Memory B cell (primary cell): ENCODE data around the gene SH3TC1.

Experiments
- ATAC-seq: fragments of 150-1000 bp; cut with Tn5 transposase; 2 replicates; pipeline ENCODE4 v1.10.0; 2021; ENCODE audit warnings: low read depth, mild to moderate bottlenecking, moderate library complexity
- DNase-seq, 2 donors: peaks; one replicate each; pipeline ENCODE4 v3.0.0; 2022; ENCODE audit warnings: low spot score in 2 of 2
- H3K27ac Mint-ChIP-seq: one replicate; pipeline ENCODE4 v1.8.0; 2022; ENCODE audit warnings: mild to moderate bottlenecking, moderate library complexity, mixed read lengths
- H3K27me3 Mint-ChIP-seq: one replicate; pipeline ENCODE4 v1.8.0; 2022; ENCODE audit warnings: mixed read lengths
- H3K36me3 Mint-ChIP-seq: one replicate; pipeline ENCODE4 v1.8.0; 2022; ENCODE audit warnings: mild to moderate bottlenecking, mixed read lengths
- H3K4me1 Mint-ChIP-seq: one replicate; pipeline ENCODE4 v1.8.0; 2022; ENCODE audit warnings: mixed read lengths
- H3K4me3 Mint-ChIP-seq: one replicate; pipeline ENCODE4 v1.8.0; 2022; ENCODE audit warnings: mild to moderate bottlenecking, moderate library complexity, mixed read lengths
- H3K9me3 Mint-ChIP-seq: one replicate; pipeline ENCODE4 v1.8.0; 2022; ENCODE audit warnings: mixed read lengths

SH3TC1 gene

DNA sequence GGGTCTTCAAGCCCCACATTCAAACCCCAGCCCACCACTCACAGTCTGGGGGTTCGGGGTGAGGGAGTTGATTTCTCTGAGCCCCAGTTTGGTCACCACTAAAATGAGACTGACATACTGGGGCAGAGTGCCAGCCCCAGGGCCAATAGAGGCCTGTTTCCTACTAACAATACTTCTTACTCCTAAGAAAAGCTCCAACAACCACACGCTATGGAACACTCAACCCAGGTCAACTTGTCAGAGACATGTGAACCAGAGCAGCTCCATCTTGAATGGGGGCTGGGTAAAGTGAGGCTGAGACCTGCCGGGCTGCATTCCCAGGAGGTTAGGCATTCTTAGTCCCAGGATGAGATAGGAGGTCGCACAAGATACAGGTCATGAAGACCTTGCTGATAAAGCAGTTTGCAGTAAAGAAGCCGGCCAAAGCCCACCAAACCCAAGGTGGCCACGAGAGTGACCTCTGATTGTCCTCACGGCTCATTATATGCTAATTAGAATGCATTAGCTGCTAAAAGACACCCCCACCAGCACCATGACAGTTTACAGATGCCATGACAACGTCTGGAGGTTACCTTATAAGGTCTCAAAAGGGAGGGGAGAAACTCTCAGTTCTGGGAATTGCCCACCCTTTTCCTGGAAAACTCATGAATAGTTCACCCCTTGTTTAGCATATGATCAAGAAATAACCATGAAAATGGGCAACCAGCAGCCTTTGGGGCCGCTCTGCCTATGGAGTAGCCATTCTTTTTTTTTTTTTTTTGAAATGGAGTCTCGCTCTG is 43.9 kb downstream of the SH3TC1 start:
- H3K4me3 Mint-ChIP-seq: no peak overlapping the region
- peaks cover 5% of the 10 kb centered on the region for H3K36me3 Mint-ChIP-seq
- ATAC-seq: no peak
- no peak for DNase-seq
- no peaks in the 10 kb centered on the region for H3K9me3 Mint-ChIP-seq
- H3K27me3 Mint-ChIP-seq: peaks cover 2% of the 10 kb centered on the region
- no peak overlapping the region for H3K27ac Mint-ChIP-seq
- H3K4me1 Mint-ChIP-seq: peaks cover 8% of the 10 kb centered on the region

GRCh38 chr4:8244001-8244757 is 45.1 kb downstream of the SH3TC1 start:
- H3K36me3 Mint-ChIP-seq: peaks cover 2% of the 10 kb centered on the region
- H3K27me3 Mint-ChIP-seq: peaks cover 3% of the 10 kb centered on the region
- no peak overlapping the region for H3K27ac Mint-ChIP-seq
- peaks cover 2% of the 10 kb centered on the region for H3K4me1 Mint-ChIP-seq
- no peaks in the 10 kb centered on the region for H3K9me3 Mint-ChIP-seq
- no peak for DNase-seq
- ATAC-seq: no peak
- H3K4me3 Mint-ChIP-seq: no peak overlapping the region

DNA sequence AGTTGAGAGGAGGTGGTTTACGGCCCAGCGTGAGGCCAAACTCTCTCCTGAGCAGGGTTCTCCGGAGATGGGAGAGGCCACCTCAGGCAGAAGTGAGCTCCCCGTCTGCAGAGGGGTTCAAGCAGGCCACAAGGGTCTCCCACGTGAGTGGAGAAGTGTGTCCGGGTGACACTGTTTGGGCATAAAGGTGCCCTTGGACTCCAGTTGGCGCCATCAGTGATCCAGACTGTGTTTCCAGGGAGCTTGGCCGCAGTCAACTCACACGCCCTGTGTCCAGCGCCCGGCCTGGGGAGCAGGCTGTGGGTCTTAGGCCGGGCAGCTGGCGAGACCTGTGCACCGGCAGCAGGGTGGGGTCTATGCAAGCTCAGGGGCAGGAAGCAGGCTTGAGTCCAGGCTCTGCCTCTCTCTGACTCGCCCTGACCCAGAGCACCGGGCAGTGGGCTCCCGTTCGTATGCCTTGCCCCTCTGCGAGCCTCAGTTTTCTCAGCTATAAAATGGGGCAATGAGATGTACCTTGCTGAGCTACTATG is 45.9 kb downstream of the SH3TC1 start:
- Mint-ChIP-seq H3K27me3 (peaks cover 4% of the 10 kb centered on the region), H3K4me3 (no peak overlapping the region), H3K4me1 (no peaks in the 10 kb centered on the region), H3K36me3 (no peaks in the 10 kb centered on the region), H3K27ac (no peak overlapping the region), H3K9me3 (no peaks in the 10 kb centered on the region)
- ATAC-seq: no peak
- DNase-seq: no peak

DNA sequence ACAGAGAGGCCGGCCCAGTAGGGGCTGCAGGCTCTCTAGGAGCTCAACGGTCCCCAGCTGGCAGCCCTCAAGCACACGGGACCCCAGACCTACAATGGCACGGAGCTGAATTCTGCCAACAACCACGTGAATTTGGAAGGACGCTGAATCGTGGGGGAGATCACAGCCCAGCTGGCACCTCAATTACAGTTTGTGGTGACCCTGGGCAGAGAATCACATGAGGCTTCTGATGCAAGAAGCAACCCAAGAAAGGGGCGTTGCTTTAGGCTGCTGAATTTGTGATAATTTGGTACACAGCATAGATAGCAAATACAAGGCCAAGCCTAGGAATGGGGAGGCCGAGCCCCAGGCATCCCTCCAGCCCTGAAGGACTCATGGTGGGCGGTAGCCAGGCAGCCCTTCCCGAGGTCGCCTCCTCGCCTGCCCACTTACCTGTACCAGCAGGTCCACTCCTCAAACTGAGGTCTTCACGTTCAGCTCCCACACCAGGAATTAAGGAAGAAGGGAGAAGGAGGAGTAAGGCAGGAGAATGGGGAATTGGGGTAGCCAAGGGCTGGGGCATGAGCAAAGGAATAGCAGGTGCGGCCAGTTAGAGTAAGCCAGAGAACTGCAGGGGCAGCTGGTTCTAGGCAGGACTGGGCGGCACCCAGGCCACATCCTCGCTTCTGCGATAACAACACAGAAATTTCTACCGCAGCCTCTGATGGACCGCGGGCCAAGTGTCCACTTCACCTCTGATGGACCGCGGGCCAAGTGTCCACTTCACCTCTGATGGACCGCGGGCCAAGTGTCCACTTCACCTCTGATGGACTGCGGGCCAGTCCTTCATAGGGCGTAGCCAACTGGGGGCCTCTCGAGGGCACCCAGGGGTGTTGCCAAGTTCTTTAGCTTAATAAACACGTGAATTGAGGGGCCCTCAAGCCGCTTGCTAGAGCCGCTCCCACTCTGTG is 47.1 kb downstream of the SH3TC1 start:
- no peak for DNase-seq
- Mint-ChIP-seq H3K27ac (no peak overlapping the region), H3K4me1 (no peaks in the 10 kb centered on the region), H3K36me3 (no peaks in the 10 kb centered on the region), H3K4me3 (no peak overlapping the region), H3K27me3 (peaks cover 4% of the 10 kb centered on the region), H3K9me3 (no peaks in the 10 kb centered on the region)
- no peak for ATAC-seq

DNA sequence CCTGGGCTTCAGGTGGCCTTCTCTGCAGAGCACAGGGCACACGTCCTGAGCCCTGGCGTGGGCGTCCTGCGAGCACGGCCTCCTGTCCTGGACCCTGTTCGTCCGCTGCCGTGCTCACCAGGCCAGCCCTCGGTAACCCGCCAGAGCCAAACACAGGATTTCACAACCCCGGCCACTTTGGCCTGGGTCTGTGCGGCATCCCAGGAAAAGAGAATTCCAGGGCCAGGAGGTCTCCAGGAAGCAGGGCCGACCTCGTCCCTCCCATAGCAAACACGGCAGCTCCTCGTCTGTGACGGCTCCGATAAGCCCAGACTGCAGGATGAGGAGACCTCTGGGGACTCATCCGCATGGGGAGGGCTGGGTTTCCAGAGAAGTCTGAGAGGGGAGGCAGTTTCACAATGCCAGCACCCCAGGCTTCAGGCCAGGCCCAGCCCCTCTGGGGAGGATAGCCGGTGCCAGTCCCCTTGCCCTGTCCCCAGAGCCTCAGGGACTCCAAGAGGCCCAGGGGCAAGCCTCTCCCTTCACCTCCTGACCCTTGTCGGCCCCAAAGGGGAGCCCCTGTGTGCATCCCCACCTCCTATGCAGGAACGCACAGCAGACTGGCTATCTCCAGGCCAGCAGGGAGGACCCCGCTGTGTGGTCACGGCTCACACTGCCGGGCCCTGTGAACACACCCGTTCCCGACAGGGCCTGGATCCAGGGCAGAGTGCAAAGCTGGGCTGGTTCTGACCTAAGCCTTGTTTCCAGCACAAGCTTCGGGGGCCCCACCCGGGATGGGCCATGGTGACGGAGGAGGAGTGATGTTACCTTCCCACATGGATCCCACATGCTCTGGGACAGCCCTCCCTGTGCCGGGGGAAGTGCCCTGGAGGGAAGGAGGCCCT is 48.2 kb downstream of the SH3TC1 start:
- Mint-ChIP-seq H3K36me3 (no peaks in the 10 kb centered on the region), H3K4me3 (no peak overlapping the region), H3K27ac (no peak overlapping the region), H3K9me3 (no peaks in the 10 kb centered on the region), H3K27me3 (peaks cover 7% of the 10 kb centered on the region), H3K4me1 (no peaks in the 10 kb centered on the region)
- ATAC-seq (no peak), DNase-seq (no peak)

DNA sequence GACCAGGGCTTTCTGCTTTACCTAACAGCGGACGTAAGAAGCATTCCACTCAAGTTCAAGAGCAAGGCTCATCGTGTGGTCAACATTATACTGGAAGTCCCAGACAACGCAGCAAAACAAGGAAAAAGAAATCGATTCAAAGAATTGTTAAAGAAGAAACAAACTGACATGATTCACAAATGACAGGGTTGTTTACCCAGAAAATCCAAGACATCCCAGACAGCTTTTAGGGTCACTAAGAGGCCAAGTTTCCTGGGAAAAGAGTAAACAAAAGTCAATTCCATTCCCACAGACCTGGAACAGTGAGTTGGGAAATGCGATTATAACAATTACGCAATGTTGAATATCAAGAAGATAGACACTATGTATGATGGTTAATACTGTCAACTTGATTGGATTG is 49.0 kb downstream of the SH3TC1 start:
- H3K4me1 Mint-ChIP-seq: no peaks in the 10 kb centered on the region
- H3K36me3 Mint-ChIP-seq: no peaks in the 10 kb centered on the region
- no peak overlapping the region for H3K27ac Mint-ChIP-seq
- H3K4me3 Mint-ChIP-seq: no peak overlapping the region
- ATAC-seq (no peak), DNase-seq (no peak)
- H3K27me3 Mint-ChIP-seq: peaks cover 7% of the 10 kb centered on the region
- H3K9me3 Mint-ChIP-seq: no peaks in the 10 kb centered on the region

DNA sequence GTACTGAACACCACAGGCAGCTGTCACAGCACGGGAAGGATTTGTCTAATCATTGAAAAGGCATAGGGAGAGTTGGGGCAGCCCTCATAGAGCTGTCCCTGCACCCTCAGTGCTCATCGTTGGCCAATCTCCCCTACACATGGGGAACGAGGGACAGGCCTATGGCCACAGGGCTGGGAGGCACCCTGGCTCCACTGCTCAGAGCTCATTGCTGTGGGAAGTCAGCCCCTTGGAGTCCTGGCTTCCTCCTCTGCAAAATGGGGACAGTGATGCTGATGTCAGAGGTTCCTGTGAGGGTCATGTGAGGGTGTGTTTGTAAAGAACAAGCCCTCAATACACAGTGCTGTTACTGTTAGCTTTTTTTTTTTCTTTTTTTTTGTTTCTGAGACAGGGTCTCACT is 51.1 kb downstream of the SH3TC1 start:
- no peak for ATAC-seq
- Mint-ChIP-seq H3K27ac (no peak overlapping the region), H3K36me3 (no peaks in the 10 kb centered on the region), H3K27me3 (peaks cover 9% of the 10 kb centered on the region), H3K9me3 (peaks cover 2% of the 10 kb centered on the region), H3K4me1 (no peaks in the 10 kb centered on the region), H3K4me3 (no peak overlapping the region)
- no peak for DNase-seq

GRCh38 chr4:8250637-8251036 is 51.5 kb downstream of the SH3TC1 start:
- ATAC-seq: no peak

DNA sequence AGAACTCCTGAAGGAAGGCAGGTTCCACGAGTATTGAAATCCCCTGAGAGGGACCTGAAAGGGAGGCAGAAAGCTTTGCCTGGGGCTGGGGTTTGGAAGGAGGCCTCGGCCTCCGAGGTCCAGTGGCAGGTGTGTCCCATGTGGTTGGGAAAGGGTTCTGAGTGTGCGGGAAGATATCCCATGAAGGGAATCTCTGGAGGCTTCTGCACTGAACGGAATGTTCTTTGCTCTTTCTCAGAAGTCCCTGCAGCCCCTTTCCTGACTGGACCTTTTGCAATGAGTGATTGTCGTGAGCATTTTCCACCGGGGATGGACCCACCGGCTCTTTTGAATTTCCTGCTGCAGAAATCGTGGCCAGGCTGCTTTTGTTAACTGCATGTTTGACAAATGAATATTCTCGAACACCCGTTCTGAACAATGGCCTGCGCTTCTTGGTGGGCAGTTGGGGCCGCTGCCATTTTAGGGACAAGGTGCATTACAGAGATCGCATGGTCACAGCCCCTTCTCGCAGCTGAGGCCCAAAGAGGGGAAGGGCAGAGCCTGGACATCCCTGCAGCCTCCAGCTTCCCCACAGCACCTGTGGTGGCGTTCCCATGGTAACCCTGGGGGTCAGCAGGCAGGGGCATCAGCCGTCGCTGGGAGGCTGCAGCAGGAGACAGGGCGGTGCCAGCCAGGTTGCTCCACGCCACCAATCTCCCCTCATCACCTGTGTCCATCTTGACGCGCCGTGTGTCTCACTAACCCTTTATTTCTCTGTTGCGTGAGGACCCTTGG is 52.2 kb downstream of the SH3TC1 start:
- H3K4me1 Mint-ChIP-seq: no peaks in the 10 kb centered on the region

More at GRCh38 chr4:8250637-8251036, 51.5 kb downstream of the SH3TC1 start:
- Mint-ChIP-seq H3K36me3 (no peaks in the 10 kb centered on the region), H3K9me3 (peaks cover 2% of the 10 kb centered on the region), H3K27me3 (peaks cover 9% of the 10 kb centered on the region), H3K4me1 (no peaks in the 10 kb centered on the region), H3K27ac (no peak overlapping the region), H3K4me3 (no peak overlapping the region)
- no peak for DNase-seq

GRCh38 chr4:8252301-8253173 is 53.4 kb downstream of the SH3TC1 start:
- no peak for DNase-seq
- Mint-ChIP-seq H3K4me3 (no peak overlapping the region), H3K27ac (no peak overlapping the region), H3K9me3 (peaks cover 2% of the 10 kb centered on the region), H3K27me3 (peaks cover 9% of the 10 kb centered on the region), H3K4me1 (no peaks in the 10 kb centered on the region), H3K36me3 (no peaks in the 10 kb centered on the region)
- no peak for ATAC-seq

More for the DNA sequence above, 52.2 kb downstream of the SH3TC1 start:
- Mint-ChIP-seq H3K4me3 (no peak overlapping the region), H3K27me3 (peaks cover 9% of the 10 kb centered on the region), H3K36me3 (no peaks in the 10 kb centered on the region), H3K27ac (no peak overlapping the region), H3K9me3 (peaks cover 2% of the 10 kb centered on the region)
- DNase-seq: no peak
- no peak for ATAC-seq

- Mint-ChIP-seq H3K36me3 (no peaks in the 10 kb centered on the region), H3K4me1 (no peaks in the 10 kb centered on the region), H3K4me3 (no peak overlapping the region), H3K27ac (no peak overlapping the region), H3K27me3 (peaks cover 8% of the 10 kb centered on the region), H3K9me3 (peaks cover 2% of the 10 kb centered on the region)
- DNase-seq: no peak
- no peak for ATAC-seq
Measured at GRCh38 chr4:8254076-8254475, 55.0 kb downstream of the SH3TC1 start.
